ENCODE results near the gene DNAH14. TPM values are rescaled to one million over a fixed set of nuclear protein-coding genes. Genes with fewer than 3 reads are reported as not detected.

Gene DNAH14
- polyA plus RNA-seq, 1 donor from 2014 or later = 24.9 TPM

DNA sequence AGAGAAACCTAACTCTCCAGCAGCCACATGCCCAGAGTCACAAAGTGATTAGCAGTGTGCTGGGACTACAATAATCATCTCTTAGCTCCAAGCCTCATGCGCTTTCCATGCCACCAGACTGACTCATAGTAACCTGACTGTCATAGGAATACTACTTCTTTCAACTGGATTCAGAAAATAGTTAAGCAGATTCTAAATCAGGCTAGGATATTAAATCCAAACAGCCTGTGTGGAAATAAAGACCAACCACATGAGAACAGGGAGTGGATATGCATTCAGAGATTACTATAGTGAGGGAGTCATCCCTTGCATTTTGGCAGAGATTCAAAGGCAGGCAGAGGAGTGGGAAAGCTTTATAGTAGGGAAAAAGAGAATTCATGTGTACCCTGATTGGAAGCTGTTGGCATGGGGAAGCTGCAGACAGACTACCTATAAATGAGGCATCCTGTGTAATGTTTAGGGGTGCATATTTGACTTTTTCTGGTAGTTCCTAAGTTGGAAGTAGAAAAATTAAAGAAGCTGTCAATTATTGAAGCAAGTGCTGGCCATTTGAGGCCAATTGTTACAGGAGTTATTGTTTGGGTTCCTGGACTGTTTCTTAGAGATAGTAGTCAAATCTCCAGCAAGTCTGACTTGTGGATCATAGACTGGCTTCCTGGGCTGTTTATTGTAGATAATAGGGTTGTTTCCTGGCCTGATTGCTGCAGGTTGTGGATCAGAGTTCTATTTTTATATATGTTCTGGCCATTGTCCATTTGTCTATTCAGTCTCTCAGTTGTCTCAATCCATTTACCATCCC lies 31.7 kb upstream of the DNAH14 start:
- no peaks in the 10 kb centered on the region for H3K9me3 ChIP-seq (ENCODE audit: low read length)
- no peak overlapping the region for H2AFZ ChIP-seq (ENCODE audit: low read depth, low read length)
- H3K4me3 ChIP-seq (ENCODE audit: low read length) = no peak overlapping the region
- H3K9me2 ChIP-seq (ENCODE audit: insufficient read depth, low read length) = no peaks in the 10 kb centered on the region
- H3K79me2 ChIP-seq (replicated peaks; ENCODE audit: insufficient read depth, low read length) = no peaks in the 10 kb centered on the region
- no peaks in the 10 kb centered on the region for H3K36me3 ChIP-seq (ENCODE audit: insufficient read depth, low read length)
- no peak for TF ChIP-seq TAF1 (IDR thresholded peaks at IDR 0.05; ENCODE audit: low read depth)
- no peak for TF ChIP-seq RAD21 (conservative IDR thresholded peaks at IDR 0.05)
- no peak for TF ChIP-seq MXI1 (conservative IDR thresholded peaks at IDR 0.05; ENCODE audit: poor library complexity, severe bottlenecking)
- TF ChIP-seq, protein P1, sequence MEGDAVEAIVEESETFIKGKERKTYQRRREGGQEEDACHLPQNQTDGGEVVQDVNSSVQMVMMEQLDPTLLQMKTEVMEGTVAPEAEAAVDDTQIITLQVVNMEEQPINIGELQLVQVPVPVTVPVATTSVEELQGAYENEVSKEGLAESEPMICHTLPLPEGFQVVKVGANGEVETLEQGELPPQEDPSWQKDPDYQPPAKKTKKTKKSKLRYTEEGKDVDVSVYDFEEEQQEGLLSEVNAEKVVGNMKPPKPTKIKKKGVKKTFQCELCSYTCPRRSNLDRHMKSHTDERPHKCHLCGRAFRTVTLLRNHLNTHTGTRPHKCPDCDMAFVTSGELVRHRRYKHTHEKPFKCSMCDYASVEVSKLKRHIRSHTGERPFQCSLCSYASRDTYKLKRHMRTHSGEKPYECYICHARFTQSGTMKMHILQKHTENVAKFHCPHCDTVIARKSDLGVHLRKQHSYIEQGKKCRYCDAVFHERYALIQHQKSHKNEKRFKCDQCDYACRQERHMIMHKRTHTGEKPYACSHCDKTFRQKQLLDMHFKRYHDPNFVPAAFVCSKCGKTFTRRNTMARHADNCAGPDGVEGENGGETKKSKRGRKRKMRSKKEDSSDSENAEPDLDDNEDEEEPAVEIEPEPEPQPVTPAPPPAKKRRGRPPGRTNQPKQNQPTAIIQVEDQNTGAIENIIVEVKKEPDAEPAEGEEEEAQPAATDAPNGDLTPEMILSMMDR (IDR thresholded peaks at IDR 0.05; ENCODE audit: poor library complexity, severe bottlenecking) = no peak
- TF ChIP-seq EP300 (conservative IDR thresholded peaks at IDR 0.05; ENCODE audit: poor library complexity, severe bottlenecking) = no peak
- TF ChIP-seq SMC3 (conservative IDR thresholded peaks at IDR 0.05; ENCODE audit: poor library complexity) = no peak
- TF ChIP-seq POLR2AphosphoS5 (IDR thresholded peaks at IDR 0.05) = no peak
- no peaks in the 10 kb centered on the region for H3K27me3 ChIP-seq (ENCODE audit: insufficient read depth, low read depth, low read length)
- no peaks in the 10 kb centered on the region for H4K20me1 ChIP-seq (ENCODE audit: insufficient read depth)
- H3K9ac ChIP-seq (ENCODE audit: low read length) = no peak overlapping the region
- no peaks in the 10 kb centered on the region for H3F3A ChIP-seq (ENCODE audit: insufficient read depth, low read length, poor library complexity, severe bottlenecking)
- H3K4me2 ChIP-seq (ENCODE audit: low read length) = no peak overlapping the region
- no peak overlapping the region for H3K27ac ChIP-seq (ENCODE audit: low read length)

GRCh38 chr1:224898937-224899336 lies 30.5 kb upstream of the DNAH14 start:
- no peaks in the 10 kb centered on the region for H3K79me2 ChIP-seq (replicated peaks; ENCODE audit: insufficient read depth, low read length)
- no peak overlapping the region for H3K4me3 ChIP-seq (ENCODE audit: low read length)
- H3K27ac ChIP-seq (ENCODE audit: low read length) = no peak overlapping the region
- no peaks in the 10 kb centered on the region for H3K36me3 ChIP-seq (ENCODE audit: insufficient read depth, low read length)
- H3K9me3 ChIP-seq (ENCODE audit: low read length) = no peaks in the 10 kb centered on the region
- H3F3A ChIP-seq (ENCODE audit: insufficient read depth, low read length, poor library complexity, severe bottlenecking) = no peaks in the 10 kb centered on the region
- H3K4me2 ChIP-seq (ENCODE audit: low read length) = no peak overlapping the region
- no peaks in the 10 kb centered on the region for H3K27me3 ChIP-seq (ENCODE audit: insufficient read depth, low read depth, low read length)
- no peaks in the 10 kb centered on the region for H3K9me2 ChIP-seq (ENCODE audit: insufficient read depth, low read length)
- TF ChIP-seq MXI1 (conservative IDR thresholded peaks at IDR 0.05; ENCODE audit: poor library complexity, severe bottlenecking) = no peak
- no peak for TF ChIP-seq POLR2AphosphoS5 (IDR thresholded peaks at IDR 0.05)
- no peak for TF ChIP-seq EP300 (conservative IDR thresholded peaks at IDR 0.05; ENCODE audit: poor library complexity, severe bottlenecking)
- TF ChIP-seq EZH2 (IDR thresholded peaks at IDR 0.05; ENCODE audit: borderline replicate concordance, insufficient read depth, low read length, poor library complexity, severe bottlenecking) = no peak
- TF ChIP-seq, protein P1 (IDR thresholded peaks at IDR 0.05; ENCODE audit: poor library complexity, severe bottlenecking) = no peak
- no peak for TF ChIP-seq TAF1 (IDR thresholded peaks at IDR 0.05; ENCODE audit: low read depth)
- TF ChIP-seq RAD21 (conservative IDR thresholded peaks at IDR 0.05) = no peak
- TF ChIP-seq, protein P2, sequence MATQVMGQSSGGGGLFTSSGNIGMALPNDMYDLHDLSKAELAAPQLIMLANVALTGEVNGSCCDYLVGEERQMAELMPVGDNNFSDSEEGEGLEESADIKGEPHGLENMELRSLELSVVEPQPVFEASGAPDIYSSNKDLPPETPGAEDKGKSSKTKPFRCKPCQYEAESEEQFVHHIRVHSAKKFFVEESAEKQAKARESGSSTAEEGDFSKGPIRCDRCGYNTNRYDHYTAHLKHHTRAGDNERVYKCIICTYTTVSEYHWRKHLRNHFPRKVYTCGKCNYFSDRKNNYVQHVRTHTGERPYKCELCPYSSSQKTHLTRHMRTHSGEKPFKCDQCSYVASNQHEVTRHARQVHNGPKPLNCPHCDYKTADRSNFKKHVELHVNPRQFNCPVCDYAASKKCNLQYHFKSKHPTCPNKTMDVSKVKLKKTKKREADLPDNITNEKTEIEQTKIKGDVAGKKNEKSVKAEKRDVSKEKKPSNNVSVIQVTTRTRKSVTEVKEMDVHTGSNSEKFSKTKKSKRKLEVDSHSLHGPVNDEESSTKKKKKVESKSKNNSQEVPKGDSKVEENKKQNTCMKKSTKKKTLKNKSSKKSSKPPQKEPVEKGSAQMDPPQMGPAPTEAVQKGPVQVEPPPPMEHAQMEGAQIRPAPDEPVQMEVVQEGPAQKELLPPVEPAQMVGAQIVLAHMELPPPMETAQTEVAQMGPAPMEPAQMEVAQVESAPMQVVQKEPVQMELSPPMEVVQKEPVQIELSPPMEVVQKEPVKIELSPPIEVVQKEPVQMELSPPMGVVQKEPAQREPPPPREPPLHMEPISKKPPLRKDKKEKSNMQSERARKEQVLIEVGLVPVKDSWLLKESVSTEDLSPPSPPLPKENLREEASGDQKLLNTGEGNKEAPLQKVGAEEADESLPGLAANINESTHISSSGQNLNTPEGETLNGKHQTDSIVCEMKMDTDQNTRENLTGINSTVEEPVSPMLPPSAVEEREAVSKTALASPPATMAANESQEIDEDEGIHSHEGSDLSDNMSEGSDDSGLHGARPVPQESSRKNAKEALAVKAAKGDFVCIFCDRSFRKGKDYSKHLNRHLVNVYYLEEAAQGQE (IDR thresholded peaks at IDR 0.05; ENCODE audit: borderline replicate concordance) = no peak
- TF ChIP-seq SMC3 (conservative IDR thresholded peaks at IDR 0.05; ENCODE audit: poor library complexity) = no peak
- H2AFZ ChIP-seq (ENCODE audit: low read depth, low read length) = no peak overlapping the region
- no peak overlapping the region for H3K9ac ChIP-seq (ENCODE audit: low read length)
- no peaks in the 10 kb centered on the region for H4K20me1 ChIP-seq (ENCODE audit: insufficient read depth)
